COR-L47 (cell line): ENCODE measurements around the gene MORN4.
A peak's percentile ranks its signal among the peaks of the same experiment; 100 is the strongest.
"Not testable (repeated sequence)": the region's sequence is repeated elsewhere in the genome, so short reads cannot be mapped to it uniquely, and the experiment has no call there.

Experiments used
- DNase-seq: peaks from one replicate; lab custom pipeline; 2025; lab: John Stamatoyannopoulos, UW

MORN4 gene

DNA sequence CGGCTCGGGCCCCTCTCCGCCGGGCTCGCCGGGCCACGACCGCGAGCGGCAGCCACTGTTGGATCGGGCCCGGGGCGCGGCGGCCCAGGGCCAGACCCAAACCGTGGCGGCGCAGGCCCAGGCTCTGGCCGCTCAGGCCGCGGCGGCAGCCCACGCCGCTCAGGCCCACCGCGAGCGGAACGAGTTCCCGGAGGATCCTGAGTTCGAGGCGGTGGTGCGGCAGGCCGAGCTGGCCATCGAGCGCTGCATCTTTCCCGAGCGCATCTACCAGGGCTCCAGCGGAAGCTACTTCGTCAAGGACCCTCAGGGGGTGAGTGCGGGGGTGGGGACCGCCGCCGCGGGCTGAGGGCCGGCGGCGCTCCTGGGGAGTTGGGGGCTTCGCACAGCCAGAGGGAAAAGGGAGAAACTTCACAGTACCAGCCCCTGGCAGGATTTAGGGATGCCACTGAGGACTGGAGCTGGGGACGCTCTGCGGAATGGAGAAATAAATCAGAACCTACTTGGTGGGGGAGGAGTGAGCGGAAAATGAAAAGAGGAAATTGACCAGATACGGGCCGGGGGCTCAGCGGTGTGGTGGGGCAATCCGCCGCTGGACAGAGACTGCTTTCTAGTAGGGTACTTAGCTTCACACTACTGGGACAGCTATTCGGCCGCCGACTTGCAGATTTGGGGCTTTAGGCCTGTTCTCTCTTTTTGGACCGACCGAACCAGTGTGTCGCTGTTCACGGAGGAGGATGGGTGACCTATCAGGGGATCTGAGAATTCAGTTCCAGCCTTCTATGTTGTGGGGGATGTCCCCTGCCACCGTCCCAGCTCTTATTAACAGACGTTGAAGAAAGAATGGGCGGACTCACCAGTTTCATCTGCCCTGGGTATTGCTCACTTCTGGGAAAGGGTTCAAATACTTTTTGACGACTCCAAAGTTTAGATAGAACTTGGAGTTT is 7.8 kb upstream of the MORN4 start:
- DNase-seq: no peak

DNA sequence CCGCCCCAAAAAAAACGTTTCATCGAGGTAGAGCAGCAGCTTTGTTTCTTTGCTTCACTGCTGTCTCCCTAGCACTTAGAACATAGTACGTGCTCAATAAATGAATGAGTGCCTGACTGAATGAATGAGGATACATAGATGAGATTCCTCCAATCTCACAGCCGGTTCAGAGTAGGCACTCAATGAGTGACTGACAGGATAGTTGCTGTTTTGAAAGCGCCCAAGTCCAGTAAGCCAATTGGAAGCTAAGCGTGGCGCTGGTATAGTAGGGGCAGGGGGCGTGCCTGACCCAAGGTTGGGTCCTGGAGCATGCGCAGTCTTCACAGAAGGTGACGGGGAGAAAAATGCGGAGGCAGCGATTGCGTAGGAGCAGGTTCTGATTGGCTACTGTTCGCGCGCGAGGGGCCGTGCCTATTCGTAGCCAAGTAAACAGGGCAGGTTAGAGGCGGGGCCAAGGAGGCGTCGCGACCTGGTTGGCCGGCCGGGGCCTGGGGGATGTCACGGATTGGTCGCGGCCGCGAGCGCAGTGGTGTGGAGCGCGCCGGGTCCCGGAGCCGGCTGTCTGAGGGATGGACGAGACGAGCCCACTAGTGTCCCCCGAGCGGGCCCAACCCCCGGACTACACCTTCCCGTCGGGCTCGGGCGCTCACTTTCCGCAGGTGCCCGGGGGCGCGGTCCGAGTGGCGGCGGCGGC is 7.0 kb upstream of the MORN4 start, which contains the start of gene PI4K2A:
PI4K2A (plus strand) TSS at position 498 of the 694 bp plus-strand sequence; CDS start at position 570, 72 bp downstream.
- peak; percentile 93 for DNase-seq

DNA sequence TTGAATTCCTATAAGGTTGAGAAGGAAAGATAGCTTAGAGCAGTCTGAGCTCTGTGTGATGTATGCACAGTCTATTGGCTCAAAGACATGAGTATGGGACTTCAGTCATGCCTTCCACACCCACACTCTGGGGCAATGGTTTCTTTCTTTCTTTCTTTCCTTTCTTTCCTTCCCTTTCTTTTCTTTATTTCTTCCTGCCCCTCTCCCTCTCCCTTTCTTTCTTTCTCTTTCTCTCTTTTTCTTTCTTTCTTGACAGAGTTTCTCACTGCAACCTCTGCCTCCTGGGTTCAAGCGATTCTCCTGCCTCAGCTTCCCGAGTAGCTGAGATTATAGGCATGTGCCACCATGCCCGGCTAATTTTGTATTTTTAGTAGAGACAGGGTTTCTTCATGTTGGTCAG is 5.8 kb upstream of the MORN4 start:
- DNase-seq: not testable (repeated sequence)

DNA sequence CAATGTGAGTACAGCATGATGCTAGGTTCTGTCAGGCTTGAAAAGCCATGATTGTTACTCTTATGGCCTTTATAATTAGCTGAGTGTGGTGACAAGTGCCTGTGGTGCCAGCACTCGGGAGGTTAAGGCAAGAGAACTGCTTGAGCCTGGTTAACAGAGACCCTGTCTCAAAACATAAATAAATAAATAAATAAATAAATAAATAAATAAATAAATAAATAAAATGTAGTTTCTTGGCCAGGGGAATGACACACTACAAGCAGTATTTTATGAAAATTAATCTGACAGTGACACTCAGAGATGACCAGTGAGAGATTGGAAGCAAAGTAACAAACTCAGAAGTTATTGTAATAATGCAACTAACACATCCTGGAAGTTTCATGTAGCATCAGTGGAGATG is 2.3 kb upstream of the MORN4 start:
- DNase-seq: no peak

DNA sequence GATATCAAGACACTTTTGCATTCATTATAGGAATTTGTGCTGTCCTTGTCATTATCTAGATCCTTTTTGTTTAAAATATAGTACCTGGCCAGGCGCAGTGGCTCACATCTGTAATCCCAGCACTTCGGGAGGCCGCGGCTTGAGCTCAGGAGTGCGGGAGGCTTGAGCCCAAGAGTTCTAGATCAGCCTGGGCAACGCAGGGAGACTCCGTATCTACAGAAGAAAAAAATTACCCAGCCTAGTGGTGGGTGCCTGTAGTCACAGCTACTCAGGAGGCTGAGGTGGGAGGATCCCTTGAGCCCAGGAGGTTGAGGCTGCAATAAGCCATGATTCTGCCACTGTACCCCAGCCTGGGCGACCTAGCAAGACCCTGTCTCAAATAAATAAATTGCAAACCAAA is 621 bp upstream of the MORN4 start:
- DNase-seq: no peak

DNA sequence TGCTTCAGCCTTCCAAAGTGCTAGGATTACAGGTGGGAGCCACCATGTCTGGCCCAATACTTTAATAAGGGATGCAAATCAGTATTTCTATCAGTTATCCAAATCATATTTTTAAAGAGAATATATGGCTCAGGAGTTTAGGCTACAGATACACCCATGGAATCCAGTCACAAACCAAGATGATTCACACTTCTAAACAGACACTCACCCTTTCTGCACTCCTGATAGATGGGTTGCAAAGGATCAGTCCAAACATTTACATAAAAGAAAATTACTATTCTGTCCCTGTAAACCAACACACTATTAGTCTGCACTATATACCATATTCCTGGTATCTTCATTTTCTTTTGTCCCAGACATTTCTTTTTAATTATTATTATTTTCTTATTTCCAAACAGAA is 2.2 kb downstream of the MORN4 start:
- no peak for DNase-seq

DNA sequence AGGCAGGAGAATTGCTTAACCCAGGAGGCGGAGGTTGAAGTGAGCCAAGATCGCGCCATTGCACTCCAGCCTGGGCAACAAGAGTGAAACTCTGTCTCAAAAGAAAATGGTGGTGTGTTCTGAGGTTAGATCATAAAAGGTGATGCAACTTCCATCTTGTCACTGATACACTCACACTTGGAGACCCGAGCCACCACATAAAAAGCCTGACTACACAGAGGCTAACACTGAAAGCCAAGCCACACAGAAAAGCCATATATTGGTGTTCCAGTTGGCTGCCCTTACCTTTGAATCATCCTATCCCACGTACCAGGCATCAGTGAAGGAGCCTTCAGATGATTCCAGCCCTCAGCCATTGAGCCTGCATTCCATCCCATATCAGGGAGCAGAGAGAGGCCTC is 4.0 kb downstream of the MORN4 start:
- DNase-seq: no peak

DNA sequence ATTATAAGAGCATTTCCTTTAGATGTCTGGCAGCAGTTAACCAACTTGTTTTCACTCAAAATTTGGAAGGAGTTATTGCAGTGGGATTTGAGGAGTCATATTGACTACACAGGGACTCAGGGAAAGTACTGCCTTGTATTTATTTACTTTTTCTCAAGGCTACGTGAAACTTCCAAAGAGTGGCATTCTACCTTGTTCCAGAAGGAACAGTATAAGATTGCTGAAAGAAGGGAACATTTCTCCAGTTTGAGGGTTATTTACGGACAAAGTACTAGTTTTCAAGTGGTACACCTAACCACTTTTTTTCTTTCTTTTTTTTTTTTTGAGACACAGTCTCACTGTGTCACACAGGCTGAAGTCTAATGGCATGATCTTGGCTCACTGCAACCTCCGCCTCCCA is 5.1 kb downstream of the MORN4 start:
- DNase-seq: no peak

DNA sequence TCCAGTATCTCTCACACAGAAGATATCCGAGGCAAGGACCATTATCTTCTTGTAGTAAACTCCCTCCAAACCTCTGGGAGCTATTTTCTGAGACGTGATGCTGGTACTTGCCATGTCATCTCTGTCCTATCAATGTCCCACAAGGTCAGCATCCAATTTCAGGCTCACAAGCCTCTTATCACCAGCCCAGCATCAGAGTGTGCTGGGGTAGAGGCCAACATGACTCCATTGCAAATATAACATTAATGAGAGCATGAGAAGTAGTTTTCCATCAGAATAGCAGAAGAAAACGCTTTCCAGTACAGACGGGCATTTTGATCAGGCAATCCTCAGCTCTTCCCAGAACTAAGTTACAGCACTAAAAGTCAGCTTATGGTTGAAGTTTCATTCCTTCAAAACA is 5.6 kb downstream of the MORN4 start:
- no peak for DNase-seq

DNA sequence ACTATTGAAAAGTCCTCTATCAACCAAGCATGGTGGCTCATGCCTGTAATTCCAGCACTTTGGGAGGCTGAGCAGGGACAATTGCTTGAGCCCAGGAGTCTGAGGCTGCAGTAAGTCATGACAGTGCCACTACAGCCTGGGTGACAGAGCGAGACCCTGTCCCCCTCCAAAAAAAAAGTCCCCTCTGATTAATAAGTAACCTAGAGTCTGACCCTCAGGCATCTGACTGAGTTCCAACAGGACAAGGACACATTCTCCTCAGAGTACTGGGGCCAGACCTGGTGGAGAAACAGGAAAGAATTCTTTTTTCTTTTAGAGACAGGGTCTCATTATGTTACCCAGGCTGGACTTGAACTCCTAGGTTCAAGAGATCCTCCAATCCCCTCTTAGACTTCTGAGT is 10.0 kb downstream of the MORN4 start:
- no peak for DNase-seq

DNA sequence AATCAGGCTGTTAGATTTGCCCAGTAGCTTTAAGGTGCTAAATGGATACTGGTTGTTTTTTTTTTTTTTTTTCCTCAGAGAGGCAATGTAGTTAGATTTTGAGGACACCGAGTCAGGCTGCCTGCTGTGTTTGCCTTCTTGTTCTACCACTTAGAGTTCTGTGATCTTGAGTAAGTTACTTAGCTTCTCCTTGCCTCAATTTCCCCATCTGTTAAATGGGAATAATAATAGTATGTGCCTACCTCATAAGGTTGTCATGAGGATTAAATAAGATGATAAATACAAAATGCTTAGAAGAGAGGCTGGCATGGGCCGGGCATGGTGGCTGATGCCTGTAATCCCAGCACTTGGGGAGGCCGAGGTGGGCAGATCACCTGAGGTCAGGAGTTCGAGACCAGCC is 14.6 kb downstream of the MORN4 start:
- DNase-seq: no peak

DNA sequence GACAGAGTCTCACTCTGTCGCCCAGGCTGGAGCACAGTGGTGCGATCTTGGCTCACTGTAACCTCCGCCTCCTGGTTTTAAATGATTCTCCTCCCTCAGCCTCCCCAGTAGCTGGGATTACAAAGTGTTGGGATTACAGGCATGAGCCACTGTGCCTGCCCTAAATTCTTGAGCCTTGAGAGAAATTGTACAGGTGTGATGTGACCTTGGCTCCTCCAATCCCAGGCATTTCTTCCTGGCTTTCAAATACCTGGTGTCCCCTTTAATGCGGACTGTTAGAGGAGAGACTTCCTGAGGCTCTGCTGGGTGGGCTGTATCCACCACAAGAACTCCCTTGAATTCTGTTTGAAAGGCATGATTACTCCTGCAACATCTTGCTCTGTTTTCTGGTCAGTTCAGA is 15.0 kb downstream of the MORN4 start:
- DNase-seq: no peak

DNA sequence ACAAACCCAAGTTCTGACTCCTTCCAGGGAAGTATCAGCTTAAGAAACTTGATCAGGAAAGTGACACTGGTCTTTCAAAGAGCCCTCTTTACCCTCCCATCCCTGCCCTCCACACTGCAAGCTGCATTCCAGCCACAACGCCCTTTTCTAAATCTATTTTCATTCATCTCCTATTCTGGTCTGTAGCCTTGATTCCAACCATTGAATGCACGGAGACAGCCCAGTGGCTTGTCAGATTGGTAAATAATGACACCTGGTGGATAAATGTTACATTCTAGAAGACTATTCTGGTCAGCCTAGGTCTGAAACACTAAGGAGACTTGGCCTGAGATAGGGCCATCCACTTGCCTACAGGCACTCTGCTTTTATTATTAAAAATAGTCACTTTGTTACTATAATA is 20.9 kb downstream of the MORN4 start:
- DNase-seq: no peak

DNA sequence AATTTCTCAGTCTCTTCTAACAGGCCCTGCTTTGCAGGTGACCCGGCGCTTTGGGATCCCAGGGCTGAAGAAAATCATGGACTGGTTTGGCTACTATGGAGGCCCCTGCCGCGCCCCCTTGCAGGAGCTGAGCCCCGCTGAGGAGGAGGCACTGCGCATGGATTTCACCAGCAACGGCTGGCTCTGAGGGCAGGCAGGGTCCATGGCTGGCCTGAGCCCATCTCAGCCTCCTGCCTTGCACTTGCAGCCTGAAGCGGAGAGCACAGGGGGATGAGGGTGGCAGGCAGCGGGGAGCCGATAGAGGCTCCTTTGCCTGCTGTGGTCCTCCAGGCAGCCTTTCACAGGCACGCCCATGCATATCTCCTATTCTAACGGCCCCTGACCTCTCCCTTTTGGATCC is 21.8 kb downstream of the MORN4 start:
- no peak for DNase-seq

DNA sequence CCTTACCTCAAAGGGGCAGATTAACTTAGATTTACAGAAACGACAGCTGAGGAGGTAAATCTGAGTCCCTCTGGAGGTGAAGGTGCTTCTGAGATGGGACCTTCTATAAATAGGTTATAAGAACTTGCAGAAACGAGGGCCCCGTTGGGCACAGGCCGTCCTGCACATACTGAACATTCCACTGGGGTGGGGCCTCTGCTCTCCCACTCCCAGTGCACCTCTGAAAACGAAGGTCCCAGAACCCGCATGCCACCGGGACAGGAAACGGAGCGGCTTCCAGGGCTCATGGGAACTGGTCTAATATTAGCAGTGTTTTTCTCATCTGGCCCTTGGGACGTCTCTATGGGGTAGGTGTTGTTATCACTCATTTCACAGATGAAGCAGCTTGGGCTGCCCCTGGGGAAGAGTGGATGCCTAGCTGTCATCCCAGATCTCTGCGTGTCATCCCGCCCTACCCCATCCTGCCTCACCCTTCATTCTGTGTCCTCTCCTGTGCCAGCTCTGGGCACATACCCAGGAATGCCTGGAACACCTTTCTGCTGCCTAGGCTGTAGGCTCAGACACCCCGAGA is 24.2 kb downstream of the MORN4 start:
- no peak for DNase-seq

DNA sequence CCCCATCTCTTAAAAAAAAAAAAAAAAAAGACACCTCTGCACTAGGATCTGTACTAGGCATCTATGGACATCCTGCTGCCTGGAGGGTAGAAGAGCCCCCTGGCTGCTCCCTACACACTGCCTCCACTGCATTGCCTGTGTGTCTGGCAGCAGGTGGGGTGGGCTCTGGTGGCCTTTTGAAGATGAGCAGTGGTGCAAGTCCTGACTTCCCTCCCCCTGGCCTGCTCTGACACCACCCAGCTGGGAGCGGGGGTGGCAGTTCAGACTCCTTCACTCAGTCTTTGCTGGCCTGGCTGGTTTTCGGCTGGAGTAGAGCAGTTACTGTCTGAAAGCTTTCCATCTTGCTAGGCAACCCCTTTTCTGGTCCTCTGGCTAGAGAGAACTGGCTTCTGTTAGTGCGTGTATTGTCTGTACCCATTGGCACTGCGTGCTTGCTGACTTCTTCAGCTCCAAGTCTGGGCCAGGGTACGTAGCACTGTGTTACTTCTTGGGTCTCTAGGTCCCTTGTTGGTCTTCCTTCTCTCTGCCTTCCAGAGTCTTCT is 26.1 kb downstream of the MORN4 start:
- no peak for DNase-seq

DNA sequence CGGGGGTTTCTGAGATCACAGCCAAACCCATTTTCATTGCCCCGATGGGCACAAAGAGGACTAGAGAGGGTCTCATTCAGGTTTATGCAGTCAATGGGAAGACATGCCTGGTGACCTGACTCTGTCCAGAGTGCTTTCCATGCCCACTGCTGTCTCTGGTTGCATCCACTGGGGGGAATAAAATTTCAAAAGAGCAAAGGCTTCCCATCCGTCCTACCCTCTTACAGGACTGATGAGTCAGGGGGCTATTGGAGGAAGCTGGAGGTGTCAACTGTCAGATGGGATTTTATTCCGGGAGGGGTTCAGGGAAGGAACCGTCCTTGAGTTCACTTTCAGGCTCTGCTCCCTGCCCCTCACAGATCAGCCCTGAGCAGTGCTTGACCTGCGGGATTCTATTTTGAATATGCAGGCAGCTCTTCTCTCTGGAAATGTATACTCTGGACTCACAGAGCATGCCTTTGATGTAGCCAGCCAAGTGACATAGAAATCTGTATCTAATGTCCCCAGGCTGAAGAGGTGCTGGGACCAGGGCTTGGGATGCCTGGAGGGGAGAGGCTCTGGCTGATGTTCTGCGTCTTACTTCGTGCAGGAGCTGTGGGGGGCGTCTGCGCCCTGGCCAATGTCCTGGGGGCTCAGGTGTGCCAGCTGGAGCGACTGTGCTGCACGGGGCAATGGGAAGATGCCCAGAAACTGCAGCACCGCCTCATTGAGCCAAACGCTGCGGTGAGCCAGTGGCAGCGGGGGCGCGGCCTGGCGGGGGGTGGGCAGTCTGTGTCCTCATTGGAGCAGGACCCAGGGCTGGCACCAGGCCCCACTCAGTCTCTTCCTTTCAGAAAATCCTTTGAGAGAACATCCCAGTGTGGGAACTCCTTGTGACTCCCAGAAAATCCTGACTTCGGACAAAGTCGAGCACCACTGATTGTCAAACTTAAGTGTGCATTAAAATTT is 31.8 kb downstream of the MORN4 start:
- no peak for DNase-seq

DNA sequence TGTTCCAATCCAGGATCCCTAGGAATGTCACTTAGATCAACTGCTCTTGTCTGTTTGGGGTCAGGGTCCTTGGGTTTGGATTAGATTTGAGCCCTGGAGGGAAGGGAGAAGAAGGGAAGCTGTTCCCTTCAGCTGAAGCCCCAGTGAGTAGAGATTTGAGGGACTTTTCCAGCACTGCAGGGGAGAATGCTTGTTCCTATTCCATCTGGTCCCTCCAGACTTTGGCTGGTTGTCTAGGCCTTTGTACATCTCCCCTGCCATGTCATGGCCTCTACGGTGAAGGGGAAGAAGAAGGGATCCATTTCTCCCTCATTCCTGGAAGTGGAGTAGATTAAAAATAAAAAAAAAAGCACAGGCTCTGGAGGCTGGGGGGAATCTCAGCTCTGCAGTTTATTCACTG is 32.7 kb downstream of the MORN4 start:
- no peak for DNase-seq

DNA sequence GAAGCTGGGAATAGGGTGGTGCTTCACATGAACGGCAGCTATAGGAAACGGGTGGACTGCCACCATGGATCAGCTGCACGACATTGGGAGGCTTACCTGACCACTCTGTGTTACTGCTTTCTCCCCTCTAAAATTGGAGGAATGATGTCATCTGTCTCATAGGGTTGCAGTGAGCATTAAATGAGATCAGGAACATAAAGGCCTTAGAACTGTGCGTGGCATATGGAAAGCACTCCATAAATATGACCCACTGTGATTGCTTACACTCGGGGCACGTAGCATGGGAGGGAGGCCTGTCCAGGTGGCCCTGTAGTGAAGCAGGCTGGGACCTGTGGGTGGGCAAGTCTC is 34.1 kb downstream of the MORN4 start:
- no peak for DNase-seq

DNA sequence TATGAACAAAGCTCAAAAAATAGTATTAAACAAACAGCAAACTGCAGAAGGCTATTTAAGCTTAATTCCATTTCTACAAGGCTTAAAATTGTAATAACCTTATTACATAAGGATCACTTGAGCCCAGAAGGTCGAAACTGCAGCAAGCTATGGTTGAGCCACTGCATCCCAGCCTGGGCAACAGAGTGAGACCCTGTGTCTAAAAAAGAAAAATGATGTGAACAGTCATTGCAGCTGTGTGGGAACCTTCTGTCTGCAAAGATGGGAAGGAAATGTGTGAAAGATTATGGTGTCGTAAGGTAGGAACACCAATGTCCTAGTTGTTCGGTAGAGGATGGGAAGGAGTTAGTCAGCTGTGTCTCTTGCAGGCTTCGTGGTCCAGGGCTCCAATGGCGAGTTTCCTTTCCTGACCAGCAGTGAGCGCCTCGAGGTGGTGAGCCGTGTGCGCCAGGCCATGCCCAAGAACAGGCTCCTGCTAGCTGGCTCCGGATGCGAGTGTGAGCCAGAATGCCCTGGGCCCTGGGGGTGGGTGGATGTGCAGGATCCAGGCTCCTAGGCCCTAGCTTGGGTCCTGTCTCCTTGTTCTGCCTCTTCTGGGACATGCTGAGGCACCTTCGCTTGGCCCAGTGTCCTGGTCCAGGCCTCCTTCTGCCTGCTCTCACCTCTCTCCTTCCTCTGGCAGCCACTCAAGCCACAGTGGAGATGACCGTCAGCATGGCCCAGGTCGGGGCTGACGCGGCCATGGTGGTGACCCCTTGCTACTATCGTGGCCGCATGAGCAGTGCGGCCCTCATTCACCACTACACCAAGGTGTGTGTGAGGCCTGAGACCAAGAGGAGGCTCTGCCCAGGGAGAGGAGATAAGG is 34.7 kb downstream of the MORN4 start:
- no peak for DNase-seq

DNA sequence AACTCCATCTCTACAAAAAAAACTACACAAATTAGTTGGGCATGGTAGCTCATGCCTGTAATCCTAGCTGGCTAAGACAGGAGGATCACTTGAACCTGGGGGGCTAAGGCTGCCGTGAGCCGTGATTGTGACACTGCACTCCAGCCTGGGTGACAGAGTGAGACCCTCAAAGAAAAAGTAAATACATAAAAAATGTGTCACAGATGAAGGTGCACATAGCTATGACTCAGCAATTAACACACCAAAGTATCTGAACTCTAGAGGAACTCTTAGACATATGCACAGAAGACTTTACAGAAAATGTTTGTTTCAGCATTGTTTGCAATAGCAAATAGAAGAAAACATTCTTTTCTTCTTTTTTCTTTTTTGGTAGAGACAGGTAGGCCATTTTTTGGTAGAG is 35.5 kb downstream of the MORN4 start:
- no peak for DNase-seq
